ENCODE measurements around the gene CHRNE.

- no peak for TF ChIP-seq CEBPB (IDR thresholded peaks at IDR 0.05)
- TF ChIP-seq TAF1 (IDR thresholded peaks at IDR 0.05; ENCODE audit: low read depth): no peak
Observed at GRCh38 chr17:4913994-4914393, 11.1 kb upstream of the CHRNE start.

Data from Ishikawa (cell line).